ENCODE measurements around the gene POU2AF1. TPM values are rescaled to one million over a fixed set of nuclear protein-coding genes. Genes with fewer than 3 reads are reported as not detected.

POU2AF1 gene
- total and polyA plus RNA-seq, 2 of the 8 experiments (the other 6 are each of a cell fraction or from before 2014, with no cell fraction given) = not detected

- no peak overlapping the region for H2BK20ac ChIP-seq (ENCODE audit: low read length)
- H3K27me3 ChIP-seq (replicated peaks in 1 of 4; ENCODE audit: control insufficient read depth in 3 of 4, extremely low read depth in 1 of 4, insufficient read depth in 3 of 4, low read length in 3 of 4) = no peaks in the 10 kb centered on the region
- WGBS, 2 experiments (ENCODE audit: extremely low coverage in 1 of 2, insufficient coverage in 1 of 2, insufficient read length in 1 of 2, insufficient replicate concordance in 2 of 2, low coverage in 1 of 2, low lambda C conversion rate in 2 of 2, missing lambda C conversion rate in 1 of 2) = 93% methylated on average over 3 of the region's 3 CpGs; no CpG with 5 or more reads in 1 of the 2 experiments
- no peak overlapping the region for H3K27ac ChIP-seq (ENCODE audit: low read depth, low read length)
- no peak overlapping the region for H3K4me3 ChIP-seq (ENCODE audit: extremely low read depth in 1 of 4, insufficient read depth in 2 of 4, low read depth in 3 of 4, low read length in 4 of 4)
- no peak overlapping the region for H3K18ac ChIP-seq (ENCODE audit: extremely low read depth, low read length)
- DNase-seq (ENCODE audit: low read depth in 1 of 2, low spot score in 2 of 2) (no peak), FAIRE-seq (no peak)
- CTCF ChIA-PET (ENCODE audit: partially characterized antibody) = interaction anchor here (3.1 to 22.4 kb wide), 3 partner anchors 10 to 128 kb away, joined by 26 to 484 read pairs (median 137); no protein-coding TSS in a partner anchor
- H2BK15ac ChIP-seq (ENCODE audit: low read length) = no peak overlapping the region
- no peak overlapping the region for H3K9ac ChIP-seq (replicated peaks in 1 of 4; ENCODE audit: extremely low read depth in 1 of 4, low read depth in 3 of 4, low read length in 3 of 4)
- no peaks in the 10 kb centered on the region for H3K4me1 ChIP-seq (replicated peaks in 1 of 4; ENCODE audit: control insufficient read depth in 3 of 4, insufficient read depth in 4 of 4, low read length in 3 of 4)
- H4K5ac ChIP-seq (ENCODE audit: insufficient read length, low read depth, low read length) = no peak overlapping the region
- no peak overlapping the region for H2BK120ac ChIP-seq (replicated peaks; ENCODE audit: low read depth, low read length)
- no peak overlapping the region for H4K91ac ChIP-seq (replicated peaks; ENCODE audit: insufficient read length, low read length)
- H3K9me3 ChIP-seq (ENCODE audit: insufficient read depth in 2 of 2, low read depth in 1 of 2, low read length in 1 of 2) = no peaks in the 10 kb centered on the region
- H3K4me2 ChIP-seq (ENCODE audit: insufficient read depth in 1 of 2, low read depth in 2 of 2, low read length in 2 of 2) = no peak overlapping the region
- H3K14ac ChIP-seq (ENCODE audit: insufficient read length) = no peak overlapping the region
- H2BK12ac ChIP-seq (ENCODE audit: low read depth, low read length) = no peak overlapping the region
- POLR2A ChIA-PET (ENCODE audit: partially characterized antibody) = no interaction called here
- no peaks in the 10 kb centered on the region for H3K79me1 ChIP-seq (ENCODE audit: low read depth, low read length)
- H2AK5ac ChIP-seq (ENCODE audit: low read depth, low read length) = no peak overlapping the region
- H4K20me1 ChIP-seq (replicated peaks in 1 of 2; ENCODE audit: control insufficient read depth in 1 of 2, insufficient read depth in 2 of 2, low read length in 2 of 2) = no peaks in the 10 kb centered on the region
- no peak overlapping the region for H2BK5ac ChIP-seq (ENCODE audit: low read depth, low read length)
- H3K23me2 ChIP-seq (ENCODE audit: low read depth, low read length) = no peaks in the 10 kb centered on the region
- H2AFZ ChIP-seq (ENCODE audit: low read length) = no peak overlapping the region
- no peaks in the 10 kb centered on the region for H3K36me3 ChIP-seq (ENCODE audit: control insufficient read depth in 2 of 4, insufficient read depth in 4 of 4, low read length in 3 of 4)
- H4K8ac ChIP-seq (ENCODE audit: extremely low read depth, insufficient read depth, low read length) = no peak overlapping the region
- no peak overlapping the region for H3K56ac ChIP-seq (replicated peaks; ENCODE audit: insufficient read length, low read depth, low read length)
- no peaks in the 10 kb centered on the region for H3K79me2 ChIP-seq (ENCODE audit: control insufficient read depth in 1 of 2, insufficient read depth in 2 of 2, low read length in 2 of 2)
- no peak overlapping the region for H3K4ac ChIP-seq (replicated peaks; ENCODE audit: insufficient read length, low read depth, low read length)
- H3K23ac ChIP-seq (ENCODE audit: insufficient read length) = no peak overlapping the region
- TF ChIP-seq SIN3A (conservative IDR thresholded peaks at IDR 0.05 in 1 of 2, IDR thresholded peaks at IDR 0.05 in 1 of 2; ENCODE audit: low read depth in 1 of 2, low read length in 2 of 2) (no peak), CREB1 (IDR thresholded peaks at IDR 0.05) (no peak), MAFK (IDR thresholded peaks at IDR 0.05; ENCODE audit: low read depth, low read length) (no peak), CHD2 (IDR thresholded peaks at IDR 0.05; ENCODE audit: low read length) (no peak), HDAC2 (IDR thresholded peaks at IDR 0.05; ENCODE audit: borderline replicate concordance in 1 of 2, low read depth in 2 of 2, low read length in 2 of 2) (no peak), SUZ12 (IDR thresholded peaks at IDR 0.05; ENCODE audit: low read length) (no peak), BCL11A (IDR thresholded peaks at IDR 0.05; ENCODE audit: low read depth in 2 of 2, low read length in 2 of 2) (no peak), RNF2 (IDR thresholded peaks at IDR 0.05; ENCODE audit: borderline replicate concordance, low read depth, low read length, missing control alignments, poor library complexity, severe bottlenecking) (no peak), EZH2 (IDR thresholded peaks at IDR 0.05; ENCODE audit: low read depth, low read length, severe bottlenecking) (no peak), POU5F1 (IDR thresholded peaks at IDR 0.05; ENCODE audit: low read depth, low read length) (no peak), CHD1 (IDR thresholded peaks at IDR 0.05; ENCODE audit: low read depth, low read length) (no peak), JUN (IDR thresholded peaks at IDR 0.05; ENCODE audit: low read depth, low read length) (no peak), SP4 (IDR thresholded peaks at IDR 0.05; ENCODE audit: low read length) (no peak)
- TF ChIP-seq, protein P1, sequence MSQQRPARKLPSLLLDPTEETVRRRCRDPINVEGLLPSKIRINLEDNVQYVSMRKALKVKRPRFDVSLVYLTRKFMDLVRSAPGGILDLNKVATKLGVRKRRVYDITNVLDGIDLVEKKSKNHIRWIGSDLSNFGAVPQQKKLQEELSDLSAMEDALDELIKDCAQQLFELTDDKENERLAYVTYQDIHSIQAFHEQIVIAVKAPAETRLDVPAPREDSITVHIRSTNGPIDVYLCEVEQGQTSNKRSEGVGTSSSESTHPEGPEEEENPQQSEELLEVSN (IDR thresholded peaks at IDR 0.05) = no peak
Observed at GRCh38 chr11:111412293-111412692, 33.2 kb upstream of the POU2AF1 start.

Measured in H1 (cell line).